Posterior cingulate gyrus (tissue), 11 donors: ENCODE data around the gene RIT2.

Source experiments
- DNase-seq, 10 donors: peaks; one replicate each; pipeline versions ENCODE4 v3.0.0 to v3.0.0-alpha.2; 2020 to 2021; ENCODE audit warnings: mixed read lengths in 3 of 10
- intact Hi-C: fragments of 100-400 bp; cut with DNase I; formaldehyde crosslinking; loops from one replicate; pipeline ENCODE4 v1.15.1; 2023

The RIT2 gene

GRCh38 chr18:42707080-42707479, 408.4 kb downstream of the RIT2 start:
- intact Hi-C loops: no loop called here
- DNase-seq: no peak

GRCh38 chr18:42706618-42707017, 408.9 kb downstream of the RIT2 start:
- intact Hi-C loops: no loop called here
- DNase-seq: no peak

GRCh38 chr18:42706029-42706608, 409.4 kb downstream of the RIT2 start:
- intact Hi-C loops: no loop called here
- peak in 1 of 10 donors; percentile 45 for DNase-seq
